Karpas-422 (cell line): Measurements from ENCODE around the gene PHF10. TPM values are rescaled to one million over a fixed set of nuclear protein-coding genes. Genes with fewer than 3 reads are reported as not detected.

Experiments
- DNase-seq: peaks from one replicate; pipeline ENCODE4 v3.0.0-alpha.2; 2015
- H2AFZ ChIP-seq: fragments of 200-600 bp; sonication (generic); 2 replicates; pipeline ENCODE4 v1.6.1; 2014; ENCODE audit warnings: antibody characterized with exemption, low read length, mixed read lengths
- H3K27ac ChIP-seq: fragments of 200-600 bp; sonication (generic); 2 replicates; pipeline ENCODE4 v1.5.1; 2014; ENCODE audit warnings: mild to moderate bottlenecking, low read length, moderate library complexity
- H3K27me3 ChIP-seq: fragments of 200-600 bp; sonication (generic); 2 replicates; pipeline ENCODE4 v1.6.1; 2014; ENCODE audit warnings: low read length, mixed read lengths
- H3K36me3 ChIP-seq: fragments of 200-600 bp; sonication (generic); 2 replicates; pipeline ENCODE4 v1.6.1; 2014; ENCODE audit warnings: low read length, mixed read lengths; ENCODE audit not compliant: insufficient read depth
- H3K4me1 ChIP-seq: fragments of 200-600 bp; sonication (generic); 2 replicates; pipeline ENCODE4 v1.6.1; 2014; ENCODE audit warnings: mild to moderate bottlenecking, low read length, mixed read lengths
- H3K4me2 ChIP-seq: fragments of 200-600 bp; sonication (generic); 2 replicates; pipeline ENCODE4 v1.6.1; 2014; ENCODE audit warnings: low read length, low read depth, mild to moderate bottlenecking; ENCODE audit not compliant: poor library complexity, severe bottlenecking
- H3K4me3 ChIP-seq: fragments of 200-600 bp; sonication (generic); 2 replicates; pipeline ENCODE4 v1.5.1; 2014; ENCODE audit warnings: mild to moderate bottlenecking, antibody characterized with exemption, low read length, mixed read lengths
- H3K79me2 ChIP-seq: fragments of 200-600 bp; sonication (generic); 2 replicates; pipeline ENCODE4 v1.6.1; 2014; ENCODE audit warnings: mild to moderate bottlenecking, low read length, mixed read lengths
- H3K9ac ChIP-seq: fragments of 200-600 bp; sonication (generic); 2 replicates; pipeline ENCODE4 v1.6.0; 2014; ENCODE audit warnings: low read length
- H3K9me2 ChIP-seq: fragments of 200-600 bp; sonication (generic), shearing (Covaris generic); replicated peaks from 2 replicates; pipeline ENCODE4 v1.6.0; 2014; ENCODE audit warnings: mild to moderate bottlenecking, low read length, moderate library complexity; ENCODE audit not compliant: insufficient read depth
- H3K9me3 ChIP-seq: fragments of 300-700, 200-600 bp; sonication (generic); 2 replicates; pipeline ENCODE4 v1.6.1; 2014; ENCODE audit warnings: low read length, mixed read lengths
- H4K20me1 ChIP-seq: fragments of 200-600 bp; sonication (generic); 2 replicates; pipeline ENCODE4 v1.6.1; 2014; ENCODE audit warnings: mild to moderate bottlenecking, antibody characterized with exemption, low read length, low read depth; ENCODE audit not compliant: insufficient read depth
- total RNA-seq: library from RNA; depleted of rRNA; stranded (reverse); fragments of >200 nt; shearing (Covaris generic); gene quantifications from 2 replicates; pipeline ENCODE4 v1.2.3, GENCODE V29; 2014; ENCODE audit warnings: low replicate concordance

Gene PHF10
- total RNA-seq, 1 experiment from 2014 or later, result 53.2 TPM

DNA sequence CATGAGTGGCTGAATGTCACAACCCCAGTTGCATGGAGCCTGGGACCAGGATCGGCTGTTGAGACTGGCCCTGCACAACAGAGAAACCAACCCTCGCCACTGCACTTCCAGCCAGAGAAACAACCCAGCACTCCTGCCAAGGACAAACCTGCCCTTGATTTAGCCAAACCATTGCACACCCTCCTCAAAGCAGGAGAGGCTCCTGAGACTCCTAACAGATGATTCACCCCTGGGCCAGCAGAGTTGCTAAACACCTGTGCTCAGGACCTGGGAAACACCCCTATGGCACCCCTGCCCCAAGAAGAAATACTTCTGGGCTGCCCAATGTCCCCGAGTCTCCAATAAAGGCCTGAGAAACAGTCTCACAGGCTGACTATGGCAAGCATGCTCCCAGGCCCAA lies 40.2 kb downstream of the PHF10 start:
- no peak for DNase-seq
- peaks cover 15% of the 10 kb centered on the region for H3K9me3 ChIP-seq
- no peak overlapping the region for H3K27ac ChIP-seq
- no peak overlapping the region for H3K4me2 ChIP-seq
- no peaks in the 10 kb centered on the region for H3K27me3 ChIP-seq
- H3K4me3 ChIP-seq, result no peak overlapping the region
- H3K9ac ChIP-seq, result no peak overlapping the region
- no peaks in the 10 kb centered on the region for H3K9me2 ChIP-seq
- H4K20me1 ChIP-seq, result no peaks in the 10 kb centered on the region
- no peak overlapping the region for H2AFZ ChIP-seq
- H3K4me1 ChIP-seq, result no peaks in the 10 kb centered on the region
- H3K36me3 ChIP-seq, result peaks cover 63% of the 10 kb centered on the region
- H3K79me2 ChIP-seq, result peaks cover 79% of the 10 kb centered on the region

DNA sequence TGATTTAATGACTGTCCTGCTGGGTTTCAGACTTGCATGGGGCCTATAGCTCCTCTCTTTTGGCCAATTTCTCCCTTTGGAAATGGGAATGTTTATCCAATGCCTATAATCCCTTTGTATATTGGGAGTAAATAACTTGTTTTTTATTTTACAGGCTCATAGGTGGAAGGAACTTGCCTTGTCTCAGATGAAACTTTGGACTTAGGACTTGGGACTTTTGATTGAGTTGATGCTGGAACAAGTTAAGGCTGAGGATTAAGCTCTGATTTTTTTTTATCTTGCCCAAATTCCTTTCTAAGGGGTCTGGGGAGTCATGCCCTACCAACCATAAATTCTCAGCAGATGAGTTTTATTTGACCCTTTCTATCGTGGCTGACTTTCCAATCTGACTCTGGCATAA lies 46.0 kb downstream of the PHF10 start:
- Histone ChIP-seq H3K4me3 (no peak overlapping the region), H3K36me3 (peaks cover 15% of the 10 kb centered on the region), H3K4me1 (no peaks in the 10 kb centered on the region), H3K9me2 (no peaks in the 10 kb centered on the region), H3K4me2 (no peak overlapping the region), H3K27ac (no peak overlapping the region), H2AFZ (no peak overlapping the region), H3K79me2 (peaks cover 57% of the 10 kb centered on the region), H3K9me3 (no peaks in the 10 kb centered on the region), H4K20me1 (no peaks in the 10 kb centered on the region), H3K27me3 (no peaks in the 10 kb centered on the region), H3K9ac (no peak overlapping the region)
- DNase-seq, result no peak

DNA sequence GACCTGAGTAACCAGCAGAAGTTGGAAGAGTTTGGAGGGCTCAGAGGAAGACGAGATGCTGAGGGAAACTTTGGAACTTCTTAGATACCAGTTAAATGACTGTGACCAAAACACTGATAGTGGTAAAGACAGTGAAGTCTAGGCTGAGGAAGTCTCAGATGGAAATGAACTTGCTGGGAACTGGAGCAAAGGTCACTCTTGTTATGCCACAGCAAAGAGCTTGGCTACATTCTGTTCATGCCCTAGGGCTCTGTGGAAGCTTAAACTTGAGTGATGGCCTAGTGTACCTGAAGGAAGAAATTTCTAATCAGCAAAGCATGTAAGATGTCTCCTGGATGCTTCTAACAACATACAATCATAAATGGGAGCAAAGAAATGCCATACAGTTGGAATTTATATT lies 47.2 kb downstream of the PHF10 start:
- Histone ChIP-seq H3K27me3 (no peaks in the 10 kb centered on the region), H3K79me2 (peaks cover 54% of the 10 kb centered on the region), H3K9ac (no peak overlapping the region), H3K36me3 (peaks cover 17% of the 10 kb centered on the region), H3K4me2 (no peak overlapping the region), H3K9me3 (no peaks in the 10 kb centered on the region), H3K4me3 (no peak overlapping the region), H3K9me2 (no peaks in the 10 kb centered on the region), H3K27ac (no peak overlapping the region), H2AFZ (no peak overlapping the region), H4K20me1 (no peaks in the 10 kb centered on the region), H3K4me1 (no peaks in the 10 kb centered on the region)
- no peak for DNase-seq

DNA sequence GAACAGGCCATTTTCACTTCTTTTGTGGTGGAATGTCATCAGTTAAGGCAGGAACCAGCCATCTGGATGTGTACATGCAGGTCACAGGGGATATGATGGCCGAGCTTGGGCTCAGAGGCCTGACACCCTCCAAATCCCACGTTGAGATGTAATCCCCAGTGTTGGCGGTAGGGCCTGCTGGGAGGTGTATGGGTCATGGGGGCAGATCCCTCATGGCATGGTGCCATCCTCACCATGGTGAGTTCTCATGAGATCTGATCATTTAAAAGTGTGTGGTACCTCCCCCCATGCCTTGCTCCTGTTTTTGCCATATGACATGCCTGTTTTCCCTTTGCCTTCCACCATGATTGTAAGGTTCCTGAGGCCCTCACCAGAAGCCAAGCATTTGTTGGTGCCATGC lies 49.3 kb downstream of the PHF10 start:
- no peak overlapping the region for H3K27ac ChIP-seq
- H3K4me1 ChIP-seq, result no peaks in the 10 kb centered on the region
- no peak overlapping the region for H3K4me2 ChIP-seq
- no peaks in the 10 kb centered on the region for H3K27me3 ChIP-seq
- no peaks in the 10 kb centered on the region for H3K9me3 ChIP-seq
- no peak overlapping the region for H2AFZ ChIP-seq
- peaks cover 51% of the 10 kb centered on the region for H3K79me2 ChIP-seq
- no peaks in the 10 kb centered on the region for H3K9me2 ChIP-seq
- no peak overlapping the region for H3K4me3 ChIP-seq
- no peak overlapping the region for H3K9ac ChIP-seq
- H3K36me3 ChIP-seq, result peaks cover 19% of the 10 kb centered on the region; the same call in 1 of the 2 replicates
- DNase-seq, result no peak
- no peaks in the 10 kb centered on the region for H4K20me1 ChIP-seq

DNA sequence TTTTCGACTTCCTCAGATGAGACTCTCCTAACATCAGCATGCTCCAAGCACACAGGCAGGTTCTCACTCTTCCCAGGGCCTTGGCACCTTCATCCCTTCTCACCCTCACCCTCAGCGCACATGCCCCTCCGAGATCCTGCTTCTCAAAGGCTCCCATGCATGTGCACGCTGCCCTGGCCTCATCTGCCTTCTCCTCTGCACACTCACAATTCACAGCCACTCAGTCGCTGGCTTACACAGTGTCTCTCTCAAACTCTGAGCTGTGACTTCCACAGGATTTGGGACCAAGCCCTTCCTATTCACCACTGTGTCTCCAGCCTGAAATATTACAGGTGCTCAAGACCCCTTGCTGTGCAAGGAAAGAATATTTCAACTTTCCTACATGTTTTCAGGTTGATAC lies 52.7 kb downstream of the PHF10 start:
- H3K9me2 ChIP-seq, result no peaks in the 10 kb centered on the region
- H3K27me3 ChIP-seq, result no peaks in the 10 kb centered on the region
- H4K20me1 ChIP-seq, result no peaks in the 10 kb centered on the region
- H3K4me3 ChIP-seq, result no peak overlapping the region
- H2AFZ ChIP-seq, result no peak overlapping the region
- H3K27ac ChIP-seq, result no peak overlapping the region
- peaks cover 19% of the 10 kb centered on the region; the same call in 1 of the 2 replicates for H3K36me3 ChIP-seq
- no peak overlapping the region for H3K4me2 ChIP-seq
- peaks cover 31% of the 10 kb centered on the region for H3K79me2 ChIP-seq
- no peaks in the 10 kb centered on the region for H3K4me1 ChIP-seq
- H3K9me3 ChIP-seq, result no peaks in the 10 kb centered on the region
- H3K9ac ChIP-seq, result no peak overlapping the region
- no peak for DNase-seq

DNA sequence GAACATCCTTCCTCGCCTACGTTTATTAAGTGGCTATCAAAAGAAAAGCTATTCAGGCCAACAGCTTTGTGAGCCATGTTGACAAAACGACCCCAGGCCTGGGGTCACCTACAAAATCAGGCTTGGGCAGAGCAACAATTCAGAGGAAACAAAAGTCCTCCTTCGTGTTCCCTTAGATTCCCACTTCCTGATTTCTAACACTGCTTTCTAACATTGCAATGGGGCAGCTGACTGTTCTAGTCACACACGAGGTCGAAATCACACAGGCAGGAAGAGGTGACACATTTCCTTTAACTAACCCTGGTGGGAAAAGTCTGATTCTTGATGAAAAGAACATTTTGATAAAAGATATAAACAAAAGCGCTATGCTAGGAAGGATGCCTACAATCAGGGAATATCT lies 54.4 kb downstream of the PHF10 start:
- Histone ChIP-seq H3K27ac (no peak overlapping the region), H3K36me3 (peaks cover 22% of the 10 kb centered on the region; the same call in 1 of the 2 replicates), H3K4me1 (no peaks in the 10 kb centered on the region), H3K27me3 (no peaks in the 10 kb centered on the region), H3K4me2 (no peak overlapping the region), H3K9me3 (no peaks in the 10 kb centered on the region), H3K79me2 (peaks cover 31% of the 10 kb centered on the region), H3K4me3 (no peak overlapping the region), H2AFZ (no peak overlapping the region), H4K20me1 (no peaks in the 10 kb centered on the region), H3K9ac (no peak overlapping the region), H3K9me2 (no peaks in the 10 kb centered on the region)
- DNase-seq, result no peak

DNA sequence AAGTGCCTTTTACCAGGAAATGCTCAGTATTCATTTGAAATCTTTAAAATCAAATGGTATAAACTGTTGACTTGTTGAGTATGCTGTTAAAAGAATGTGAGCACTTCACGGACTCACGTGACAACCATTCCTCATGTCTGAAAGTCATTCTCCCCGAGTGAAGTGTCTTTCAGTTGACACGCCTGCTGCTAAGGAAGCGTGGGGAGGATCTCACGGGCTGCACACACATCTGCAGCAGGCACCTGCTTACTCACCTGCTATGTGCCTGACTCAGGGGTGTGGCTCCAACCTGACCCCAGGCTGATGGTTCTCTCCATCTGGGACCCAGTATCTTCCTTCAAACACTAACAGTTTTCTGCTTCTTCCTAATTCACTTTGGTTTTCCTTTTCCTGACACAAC lies 55.2 kb downstream of the PHF10 start:
- DNase-seq, result no peak
- no peaks in the 10 kb centered on the region for H3K9me3 ChIP-seq
- H2AFZ ChIP-seq, result no peak overlapping the region
- peaks cover 22% of the 10 kb centered on the region; the same call in 1 of the 2 replicates for H3K36me3 ChIP-seq
- H3K4me1 ChIP-seq, result no peaks in the 10 kb centered on the region
- peaks cover 31% of the 10 kb centered on the region for H3K79me2 ChIP-seq
- no peak overlapping the region for H3K9ac ChIP-seq
- no peaks in the 10 kb centered on the region for H4K20me1 ChIP-seq
- no peak overlapping the region for H3K27ac ChIP-seq
- H3K4me3 ChIP-seq, result no peak overlapping the region
- H3K4me2 ChIP-seq, result no peak overlapping the region
- H3K9me2 ChIP-seq, result no peaks in the 10 kb centered on the region
- H3K27me3 ChIP-seq, result no peaks in the 10 kb centered on the region

DNA sequence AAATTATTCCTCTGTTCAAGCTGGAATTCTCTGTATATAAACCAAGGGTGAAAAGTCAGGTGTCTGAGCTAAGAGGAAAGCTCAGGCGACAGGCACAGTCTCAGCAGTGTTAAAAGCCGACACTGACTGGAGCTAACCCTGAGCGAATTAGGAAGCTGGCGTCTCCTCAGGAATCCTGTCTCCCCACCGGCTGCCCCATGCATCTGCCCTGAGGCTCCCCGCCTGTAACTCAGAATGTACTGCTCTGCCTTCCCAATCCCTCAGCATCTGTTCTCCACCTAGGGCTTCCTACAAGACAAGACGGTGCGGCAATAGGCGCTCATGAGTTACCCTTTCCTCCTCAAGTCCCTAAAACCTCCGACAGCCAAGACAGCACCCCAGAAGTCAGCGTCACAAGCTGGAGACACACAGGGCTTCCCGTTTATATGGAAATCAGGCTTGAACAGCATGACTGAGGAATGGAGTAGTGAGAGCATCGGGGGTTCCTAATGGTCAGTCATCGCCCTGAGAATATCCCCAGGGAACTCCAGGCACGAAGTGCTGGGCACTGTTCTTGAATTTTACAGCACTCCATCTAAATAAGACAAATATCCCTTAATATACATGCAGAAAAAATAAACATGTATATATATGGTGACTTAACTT lies 56.0 kb downstream of the PHF10 start:
- H3K4me1 ChIP-seq, result no peaks in the 10 kb centered on the region
- DNase-seq, result no peak
- H3K4me2 ChIP-seq, result no peak overlapping the region
- H3K27me3 ChIP-seq, result no peaks in the 10 kb centered on the region
- peaks cover 25% of the 10 kb centered on the region; the same call in 1 of the 2 replicates for H3K79me2 ChIP-seq
- H2AFZ ChIP-seq, result no peak overlapping the region
- H3K4me3 ChIP-seq, result no peak overlapping the region
- H3K9me2 ChIP-seq, result no peaks in the 10 kb centered on the region
- H3K36me3 ChIP-seq, result peaks cover 24% of the 10 kb centered on the region; the same call in 1 of the 2 replicates
- H3K27ac ChIP-seq, result no peak overlapping the region
- H4K20me1 ChIP-seq, result no peaks in the 10 kb centered on the region
- H3K9ac ChIP-seq, result no peak overlapping the region
- no peaks in the 10 kb centered on the region for H3K9me3 ChIP-seq
